OCI-LY7 (cell line): ENCODE data around the gene LGALS8. TPM values are rescaled to one million over a fixed set of nuclear protein-coding genes. Genes with fewer than 3 reads are reported as not detected.

Experiments used
- BruUV-seq: library from RNA; stranded (reverse); fragments of 400-500 nt; replicated peaks from 2 replicates; lab custom pipeline; 2021; lab: Mats Ljungman, UMichigan
- CTCF ChIA-PET: fragments of 300-600 bp; sonication (Branson Sonifier 250); formaldehyde crosslinking; loops from one replicate; lab custom pipeline; 2022; ENCODE audit warnings: antibody characterized with exemption; ENCODE audit not compliant: unreplicated experiment; lab: Charles Lee
- POLR2A ChIA-PET: fragments of 300-600 bp; sonication (Branson Sonifier 250); formaldehyde crosslinking; loops from one replicate; lab custom pipeline; 2022; ENCODE audit warnings: antibody characterized with exemption; lab: Charles Lee
- DNase-seq: peaks from one replicate; pipeline ENCODE4 v3.0.0-alpha.2; 2015; ENCODE audit warnings: low spot score
- H2AFZ ChIP-seq: fragments of 200-600 bp; sonication (generic), shearing (Covaris generic); 2 replicates; pipeline ENCODE4 v1.6.1; 2014; ENCODE audit warnings: mild to moderate bottlenecking, antibody characterized with exemption, low read length, moderate library complexity
- H3K27ac ChIP-seq: fragments of 200-600 bp; sonication (generic); 2 replicates; pipeline ENCODE4 v1.5.1; 2014; ENCODE audit warnings: mixed run types, low read depth, mild to moderate bottlenecking, moderate library complexity, low read length, inconsistent platforms; ENCODE audit not compliant: poor library complexity, severe bottlenecking
- H3K36me3 ChIP-seq: fragments of 200-600 bp; sonication (generic); 2 replicates; pipeline ENCODE4 v1.6.1; 2014; ENCODE audit warnings: mild to moderate bottlenecking, antibody characterized with exemption, low read length, moderate library complexity, mixed read lengths; ENCODE audit not compliant: insufficient read depth
- H3K4me1 ChIP-seq: fragments of 200-600 bp; sonication (generic); 2 replicates; pipeline ENCODE4 v1.5.1; 2014; ENCODE audit warnings: mild to moderate bottlenecking, low read length; ENCODE audit not compliant: insufficient read depth, poor library complexity, severe bottlenecking
- H3K4me2 ChIP-seq: fragments of 200-600 bp; sonication (generic); 2 replicates; pipeline ENCODE4 v1.6.1; 2014; ENCODE audit warnings: mild to moderate bottlenecking, low read length
- H3K4me3 ChIP-seq: fragments of 200-600 bp; sonication (generic); 2 replicates; pipeline ENCODE4 v1.5.1; 2014; ENCODE audit warnings: mild to moderate bottlenecking, low read depth, low read length; ENCODE audit not compliant: poor library complexity, severe bottlenecking
- H3K79me2 ChIP-seq: fragments of 200-600 bp; sonication (generic); 2 replicates; pipeline ENCODE4 v1.6.1; 2016; ENCODE audit warnings: low read depth, mild to moderate bottlenecking, low read length, moderate library complexity, mixed read lengths; ENCODE audit not compliant: insufficient read depth
- H3K9me2 ChIP-seq: fragments of 200-600 bp; sonication (generic); 2 replicates; pipeline ENCODE4 v1.6.1; 2016; ENCODE audit warnings: mild to moderate bottlenecking, low read length, mixed read lengths; ENCODE audit not compliant: insufficient read depth
- H3K9me3 ChIP-seq: fragments of 200-600 bp; sonication (generic); 2 replicates; pipeline ENCODE4 v1.6.1; 2014; ENCODE audit warnings: mild to moderate bottlenecking, mixed run types, low read length, mixed read lengths
- H4K20me1 ChIP-seq: fragments of 200-600 bp; sonication (generic); 2 replicates; pipeline ENCODE4 v1.6.1; 2014; ENCODE audit warnings: mild to moderate bottlenecking, antibody characterized with exemption, low read length, moderate library complexity, mixed read lengths; ENCODE audit not compliant: insufficient read depth
- CTCF ChIP-seq: fragments of 200-600 bp; sonication (generic); conservative IDR thresholded peaks from 2 replicates; pipeline ENCODE4 v1.5.1; 2014; ENCODE audit warnings: mild to moderate bottlenecking, antibody characterized with exemption, low read length, moderate library complexity, mixed read lengths
- EZH2phosphoT487 ChIP-seq: fragments of 200-600 bp; sonication (generic); IDR thresholded peaks from 2 replicates; pipeline ENCODE4 v1.6.1; 2018; ENCODE audit warnings: low read depth, borderline replicate concordance, mild to moderate bottlenecking, mixed run types, antibody characterized with exemption, low read length, moderate library complexity, mixed read lengths
- intact Hi-C: fragments of 100-400 bp; cut with micrococcal nuclease; formaldehyde crosslinking; loops from one replicate; pipeline ENCODE4 v1.10.0; 2022; ENCODE audit not compliant: unreplicated experiment
- total RNA-seq, 2 experiments: library from RNA; depleted of rRNA in 1 of 2; stranded (reverse); fragments of >200 nt in 1 of 2; shearing (Covaris generic) in 1 of 2; gene quantifications; 2 replicates each; pipeline ENCODE4 v1.2.3, GENCODE V29; 2014 to 2022

The LGALS8 gene
- total RNA-seq, 2 experiments from 2014 or later = not detected

- DNase-seq = no peak
- no peaks in the 10 kb centered on the region for H3K36me3 ChIP-seq
- H2AFZ ChIP-seq = no peak overlapping the region; the same call in 1 of the 2 replicates
- no peaks in the 10 kb centered on the region for H3K79me2 ChIP-seq
- H3K4me2 ChIP-seq = no peak overlapping the region
- ChIA-PET CTCF (no interaction called here), POLR2A (interaction anchor here (0.6 to 1.6 kb wide), 3 partner anchors 11 to 286 kb away, joined by 3 to 5 read pairs (median 3); no protein-coding TSS in a partner anchor)
- BruUV-seq = no TSS peak
- 0 out of 2 replicates have a peak, but pooled peaks cover 3% of the 10 kb centered on the region for H4K20me1 ChIP-seq
- H3K27ac ChIP-seq = no peak overlapping the region
- H3K9me2 ChIP-seq = no peaks in the 10 kb centered on the region
- TF ChIP-seq CTCF = no peak
- TF ChIP-seq EZH2phosphoT487 = no peak
- H3K4me3 ChIP-seq = no peak overlapping the region
- intact Hi-C loops = no loop called here
- H3K9me3 ChIP-seq = no peaks in the 10 kb centered on the region
- no peaks in the 10 kb centered on the region for H3K4me1 ChIP-seq
These were observed 8.3 kb upstream of the LGALS8 start for GRCh38 chr1:236515443-236515958.

GRCh38 chr1:236516929-236517704 is 6.7 kb upstream of the LGALS8 start:
- no TSS peak for BruUV-seq
- no peaks in the 10 kb centered on the region for H3K9me2 ChIP-seq
- intact Hi-C loops = no loop called here
- no peak overlapping the region for H2AFZ ChIP-seq
- H3K79me2 ChIP-seq = no peaks in the 10 kb centered on the region
- H4K20me1 ChIP-seq = 0 out of 2 replicates have a peak, but pooled peaks cover 3% of the 10 kb centered on the region
- no peaks in the 10 kb centered on the region for H3K9me3 ChIP-seq
- no peaks in the 10 kb centered on the region for H3K4me1 ChIP-seq
- no peaks in the 10 kb centered on the region for H3K36me3 ChIP-seq
- CTCF ChIA-PET = no interaction called here
- H3K4me2 ChIP-seq = no peak overlapping the region
- TF ChIP-seq EZH2phosphoT487 = no peak
- TF ChIP-seq CTCF = no peak
- H3K4me3 ChIP-seq = no peak overlapping the region
- H3K27ac ChIP-seq = no peak overlapping the region
- no peak for DNase-seq
- POLR2A ChIA-PET = interaction anchor here (0.5 kb wide), 1 partner anchor 412 kb away, joined by 6 read pairs; no protein-coding TSS in a partner anchor

GRCh38 chr1:236518322-236518721 is 5.5 kb upstream of the LGALS8 start:
- BruUV-seq = no TSS peak
- H3K79me2 ChIP-seq = no peaks in the 10 kb centered on the region

More at GRCh38 chr1:236518322-236518721, 5.5 kb upstream of the LGALS8 start:
- H3K9me3 ChIP-seq = no peaks in the 10 kb centered on the region
- no peak for DNase-seq
- intact Hi-C loops = no loop called here
- H2AFZ ChIP-seq = no peak overlapping the region
- ChIA-PET POLR2A (interaction anchor here (0.7 kb wide), 1 partner anchor 20 kb away, joined by 4 read pairs; no protein-coding TSS in a partner anchor), CTCF (no interaction called here)
- H3K4me3 ChIP-seq = no peak overlapping the region
- no peak overlapping the region for H3K27ac ChIP-seq
- 0 out of 2 replicates have a peak, but pooled peaks cover under 1% of the 10 kb centered on the region for H4K20me1 ChIP-seq
- H3K4me2 ChIP-seq = no peak overlapping the region
- no peaks in the 10 kb centered on the region for H3K36me3 ChIP-seq
- no peak for TF ChIP-seq CTCF
- no peak for TF ChIP-seq EZH2phosphoT487
- no peaks in the 10 kb centered on the region for H3K4me1 ChIP-seq
- H3K9me2 ChIP-seq = no peaks in the 10 kb centered on the region
